Right lung (tissue), 5 donors: ENCODE results near the gene CEP112. TPM values are rescaled to one million over a fixed set of nuclear protein-coding genes. Genes with fewer than 3 reads are reported as not detected.
"Not testable (repeated sequence)": the region's sequence is repeated elsewhere in the genome, so short reads cannot be mapped to it uniquely, and the experiment has no call there.

ENCODE experiments used
- DNase-seq, 2 donors: peaks; one replicate each; pipeline ENCODE4 v3.0.0-alpha.2; 2013
- polyA plus RNA-seq, 5 donors: library from polyadenylated mRNA; unstranded; fragments of 120-200 nt; gene quantifications; one replicate each; pipeline versions ENCODE4 v1.2.1 to v1.2.3, GENCODE V29; 2013; ENCODE audit warnings: inconsistent platforms in 1 of 5, low replicate concordance in 1 of 5; ENCODE audit not compliant: insufficient read length in 5 of 5, insufficient read depth in 1 of 5

CEP112 gene
- polyA plus RNA-seq, 5 donors: 12.6 to 24.4 (median 20.8) TPM

- DNase-seq: peak; percentile 30
These were observed 26.3 kb downstream of the CEP112 start for GRCh38 chr17:66165537-66166123.

- DNase-seq: not testable (repeated sequence)
These were observed 36.9 kb downstream of the CEP112 start for GRCh38 chr17:66155055-66155454.

DNA sequence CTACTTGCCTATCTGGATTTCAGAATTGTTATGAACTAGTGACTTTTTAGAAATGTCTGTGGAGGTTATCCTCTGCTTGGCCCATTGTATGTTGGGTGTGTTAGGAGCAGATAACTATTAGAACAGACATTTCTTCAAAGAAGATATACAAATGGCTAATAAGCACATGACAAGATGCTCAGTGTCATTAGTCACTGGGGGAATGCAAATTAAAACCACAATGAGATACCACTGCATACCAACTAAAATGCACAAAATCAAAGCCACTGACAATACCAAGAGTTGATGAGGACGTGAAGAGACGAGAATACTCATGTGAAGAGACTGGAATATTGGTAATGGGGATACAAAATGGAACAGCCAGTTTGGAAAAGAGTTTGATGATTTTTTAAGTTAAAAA, 39.2 kb downstream of the CEP112 start:
- DNase-seq: no peak

DNA sequence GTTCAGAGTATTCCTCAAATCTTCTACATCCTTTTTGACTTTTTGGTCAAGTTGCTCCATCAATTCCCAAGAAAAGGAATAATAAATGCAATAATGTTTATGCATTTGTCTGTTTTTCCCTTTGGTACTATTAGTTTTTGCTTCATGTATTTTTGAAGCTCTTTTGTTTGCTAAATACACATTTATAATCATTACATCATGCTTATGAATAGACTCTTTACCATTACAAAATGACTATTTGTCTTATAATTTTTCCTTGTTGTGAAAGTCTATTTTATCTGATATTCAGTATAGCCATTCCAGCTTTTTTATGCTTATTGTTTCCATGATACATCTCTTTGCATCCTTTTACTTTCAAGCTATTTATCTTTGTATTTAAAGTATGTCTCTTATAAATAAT, 41.2 kb downstream of the CEP112 start:
- DNase-seq: no peak

DNA sequence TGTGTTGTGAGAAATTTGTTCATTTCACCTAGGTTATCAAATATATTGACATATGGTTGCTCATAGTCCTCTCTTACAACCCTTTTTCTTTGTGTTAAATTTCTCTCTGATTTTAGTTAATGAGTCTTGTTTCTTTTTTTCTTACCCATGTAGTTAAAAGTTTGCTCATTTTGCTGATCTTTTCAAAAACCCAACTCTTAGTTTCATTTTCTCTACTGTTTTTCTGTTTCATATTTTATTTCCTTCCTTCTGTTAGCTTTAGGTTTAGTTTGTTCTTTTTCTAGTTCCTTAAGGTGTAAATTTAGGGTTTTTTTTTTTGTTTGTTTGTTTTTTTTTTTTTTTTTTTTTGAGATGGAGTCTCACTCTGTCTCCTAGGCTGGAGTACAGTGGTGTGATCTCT, 42.4 kb downstream of the CEP112 start:
- no peak for DNase-seq

DNA sequence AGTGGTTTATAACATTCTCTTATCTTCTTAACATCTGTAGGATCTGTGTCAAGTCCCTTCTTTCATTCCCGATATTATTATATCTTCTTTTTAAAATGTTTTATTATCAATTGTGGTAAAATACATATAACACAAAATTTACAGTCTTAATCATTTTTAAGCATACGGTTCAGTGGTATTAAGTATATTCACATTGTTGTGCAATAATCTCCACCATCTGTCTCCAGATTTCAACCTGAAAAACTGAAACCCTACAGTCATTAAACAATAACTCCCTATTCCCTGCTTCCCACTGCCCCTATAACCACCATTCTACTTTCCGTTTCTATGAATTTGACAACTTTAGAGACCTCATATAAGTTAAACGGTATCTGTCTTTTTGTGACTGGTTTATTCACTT, 45.5 kb downstream of the CEP112 start:
- DNase-seq: no peak

DNA sequence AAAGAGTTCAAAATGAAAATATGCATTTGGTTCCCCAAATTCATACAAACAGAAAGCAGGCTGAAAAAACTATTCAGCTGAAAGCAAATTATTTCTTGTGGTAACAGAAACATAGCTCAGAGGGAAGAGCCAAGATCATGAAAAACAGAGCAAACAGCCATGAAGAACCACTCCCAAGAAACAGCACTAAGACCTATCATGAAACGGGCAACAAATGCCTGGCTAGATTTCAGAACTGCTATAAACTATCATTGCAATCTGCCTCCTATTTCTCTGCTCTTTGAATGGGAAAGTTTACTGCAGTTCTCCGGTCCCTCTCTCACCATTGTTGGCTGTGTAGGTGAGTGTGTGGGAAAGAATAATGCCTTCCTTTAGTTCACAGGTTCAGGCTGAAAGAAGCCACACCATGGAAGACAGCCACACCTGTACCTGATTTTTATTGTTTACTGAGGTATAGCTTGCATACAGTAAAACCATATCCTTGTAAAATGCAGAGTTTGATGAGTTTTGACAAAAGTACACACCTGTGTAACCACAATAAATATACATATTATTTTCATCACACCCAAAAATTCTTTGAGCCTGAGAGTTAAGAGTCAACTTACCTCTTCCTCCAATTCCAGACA, 48.2 kb downstream of the CEP112 start:
- DNase-seq: no peak

DNA sequence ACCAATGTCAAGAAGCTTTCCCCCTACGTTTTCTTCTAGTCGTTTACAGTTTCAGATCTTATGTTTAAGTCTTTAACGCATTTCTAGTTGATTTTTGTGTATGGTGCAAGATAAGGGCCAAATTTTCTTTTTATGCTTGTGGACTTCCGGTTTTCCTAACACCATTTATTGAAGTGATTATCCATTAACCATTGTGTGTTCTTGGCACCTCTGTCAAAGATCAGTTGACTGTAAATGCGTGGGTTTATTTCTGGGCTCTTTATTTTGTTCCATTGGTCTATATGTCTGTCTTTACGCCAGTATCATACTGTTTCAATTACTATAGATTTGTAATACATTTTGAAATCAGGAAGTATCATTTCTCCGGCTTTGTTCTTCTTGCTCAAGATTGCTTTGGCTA, 49.5 kb downstream of the CEP112 start:
- no peak for DNase-seq

DNA sequence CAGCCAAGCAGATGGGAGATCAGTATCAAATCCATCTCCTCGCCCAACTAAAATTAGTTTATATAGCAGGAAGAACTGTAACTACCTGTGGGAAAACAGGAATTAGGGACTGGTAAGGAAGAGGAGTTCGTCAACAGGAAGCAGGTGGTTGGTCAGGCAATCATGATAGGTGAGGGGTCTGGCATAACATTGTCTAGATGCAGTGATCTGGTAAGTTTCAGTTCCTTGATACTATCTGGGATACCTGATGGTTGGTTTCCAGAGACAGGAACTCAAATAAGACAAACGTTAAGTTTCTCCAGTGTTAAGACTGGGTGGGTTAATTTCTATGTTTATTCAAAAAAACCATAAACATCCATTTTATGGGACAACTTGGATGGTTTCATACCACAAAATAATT, 53.8 kb downstream of the CEP112 start:
- no peak for DNase-seq

DNA sequence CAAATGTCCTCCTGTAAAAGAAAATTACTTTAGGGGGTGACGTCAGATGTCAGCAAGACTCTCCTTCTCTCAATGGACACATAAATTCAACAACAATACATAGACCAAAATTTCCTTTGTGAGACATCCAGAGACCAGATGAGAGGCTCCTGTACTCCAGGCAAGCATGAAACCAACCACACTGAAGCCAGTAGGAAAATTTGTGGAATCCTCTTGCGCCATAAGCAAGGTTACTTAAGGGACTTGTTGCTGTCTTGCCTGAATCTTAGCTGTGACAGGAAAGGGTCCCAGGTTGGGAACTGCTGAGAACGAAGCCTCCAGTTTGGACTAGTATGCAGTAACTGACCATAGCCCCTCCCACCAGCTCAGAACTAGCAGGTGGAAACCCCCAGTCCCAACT, 56.0 kb downstream of the CEP112 start:
- no peak for DNase-seq

DNA sequence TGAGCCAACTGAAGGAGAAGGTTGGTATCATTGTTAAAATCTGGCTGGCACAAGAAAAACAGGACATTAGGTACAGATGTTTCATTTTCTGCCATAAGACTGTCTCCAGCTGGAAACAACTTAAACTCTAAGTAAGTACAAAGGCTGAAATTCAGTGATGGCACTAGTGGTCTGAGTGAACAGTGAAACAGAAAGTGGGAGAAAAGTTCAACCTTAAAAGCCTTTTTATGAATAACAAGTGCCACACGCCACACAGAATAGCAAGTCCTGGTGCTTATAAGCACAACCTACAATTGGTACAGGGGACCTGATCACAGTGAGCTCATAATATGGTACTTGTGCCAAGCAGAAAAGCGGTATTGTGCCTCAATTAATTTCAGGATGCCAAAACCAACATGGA, 56.7 kb downstream of the CEP112 start:
- no peak for DNase-seq

GRCh38 chr17:66129759-66130158, 62.2 kb downstream of the CEP112 start:
- DNase-seq: no peak

GRCh38 chr17:66126231-66126630, 65.7 kb downstream of the CEP112 start:
- DNase-seq: no peak

DNA sequence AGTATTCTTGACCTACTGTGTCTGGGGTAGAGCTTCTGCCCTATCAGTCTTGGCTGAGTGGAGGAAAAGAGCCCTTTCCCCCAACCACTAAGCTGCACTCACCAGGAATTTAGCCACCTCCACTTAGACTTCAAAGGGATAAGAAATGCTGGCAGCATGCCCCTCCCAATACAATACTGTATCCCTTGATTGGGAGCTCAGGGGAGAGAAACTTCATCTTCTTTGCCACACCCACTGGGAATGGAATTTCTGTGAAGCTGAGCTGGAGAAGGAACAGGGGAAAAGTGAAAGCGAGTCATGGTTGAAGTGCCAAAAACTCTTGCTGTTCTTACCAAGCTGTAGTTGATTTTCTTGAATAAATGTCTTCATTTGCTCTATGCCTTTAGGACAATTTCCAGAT, 68.8 kb downstream of the CEP112 start:
- no peak for DNase-seq

DNA sequence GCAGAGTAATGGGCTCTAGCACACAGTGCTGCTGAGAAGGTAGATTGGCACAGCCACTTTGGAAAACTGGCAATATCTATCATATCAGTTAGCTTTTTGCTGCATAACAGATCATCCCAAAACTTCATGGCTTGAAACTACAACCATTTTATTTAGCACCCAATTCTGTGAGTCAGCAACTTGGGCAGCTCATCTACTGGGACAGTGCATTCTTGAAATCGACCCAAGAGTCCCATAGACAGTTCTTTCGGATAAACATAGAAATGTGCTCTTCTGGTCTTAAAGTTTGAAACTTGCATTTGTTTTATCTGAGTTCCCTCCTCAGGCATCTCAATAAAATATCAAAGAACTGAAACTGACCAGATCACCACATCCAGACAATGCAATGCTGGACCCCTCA, 76.7 kb downstream of the CEP112 start:
- DNase-seq: no peak

- DNase-seq: no peak
These were observed 77.3 kb downstream of the CEP112 start for GRCh38 chr17:66114609-66115008.

DNA sequence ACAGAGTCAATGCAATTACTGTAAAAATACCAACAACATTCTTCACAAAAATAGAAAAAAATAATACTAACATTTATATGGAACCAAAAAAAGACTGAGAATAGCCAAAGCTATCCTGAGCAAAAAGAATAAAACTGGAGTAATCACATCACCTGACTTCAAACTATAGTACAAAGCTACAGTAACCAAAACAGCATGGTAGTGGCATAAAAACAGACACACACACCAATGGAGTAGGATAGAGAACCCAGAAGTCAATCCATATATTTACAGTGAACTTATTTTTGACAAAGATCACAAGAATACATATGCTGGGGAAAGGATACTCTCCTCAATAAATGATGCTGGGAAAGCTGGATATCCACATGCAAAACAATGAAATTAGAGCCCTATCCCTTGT, 84.2 kb downstream of the CEP112 start:
- no peak for DNase-seq

GRCh38 chr17:66098040-66098439, 93.9 kb downstream of the CEP112 start:
- no peak for DNase-seq

DNA sequence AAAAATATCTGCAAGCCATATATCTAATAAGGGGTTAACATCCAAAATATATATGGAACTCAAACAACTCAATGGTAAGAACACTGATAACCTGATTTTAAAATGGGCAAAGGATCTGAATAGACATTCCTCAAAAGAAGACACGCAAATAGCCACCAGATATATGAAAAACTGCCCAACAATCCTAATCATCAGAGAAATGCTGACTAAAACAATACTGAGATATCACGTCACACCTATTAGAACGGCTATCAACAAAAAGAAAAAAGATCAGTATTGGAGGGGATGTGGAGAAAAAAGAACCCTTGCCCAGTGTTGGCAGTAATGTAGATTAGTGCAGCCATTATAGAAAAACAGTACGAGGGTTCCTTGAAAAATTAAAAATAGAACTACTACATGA, 97.2 kb downstream of the CEP112 start:
- DNase-seq: no peak

DNA sequence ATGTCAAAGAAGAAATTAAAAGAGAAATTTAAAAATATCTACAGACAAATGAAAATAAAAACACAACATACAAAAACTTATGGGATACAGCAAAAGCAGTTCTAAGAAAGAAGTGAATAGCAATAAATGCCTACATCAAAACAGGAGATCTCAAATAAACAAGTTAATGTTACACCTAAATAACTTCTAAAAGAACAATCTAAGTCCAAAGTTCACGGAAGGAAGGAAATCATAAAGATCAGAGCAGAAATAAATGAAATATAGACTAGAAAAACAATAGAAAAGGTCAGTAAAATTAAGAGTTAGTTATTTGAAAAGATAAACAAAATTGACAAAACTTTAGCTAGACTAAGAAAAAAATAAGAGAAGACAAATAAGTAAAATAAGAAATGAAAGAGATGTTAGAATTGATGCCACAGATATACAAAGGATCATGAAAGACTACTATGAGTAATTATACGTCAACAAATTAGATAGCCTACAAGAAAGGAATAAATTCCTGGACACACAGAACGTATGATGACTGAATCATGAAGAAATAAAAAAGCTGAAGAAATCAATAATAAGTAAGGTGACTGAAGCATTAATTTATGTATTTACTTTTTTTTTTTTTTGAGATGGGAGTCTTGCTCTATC, 100.4 kb downstream of the CEP112 start:
- DNase-seq: no peak

DNA sequence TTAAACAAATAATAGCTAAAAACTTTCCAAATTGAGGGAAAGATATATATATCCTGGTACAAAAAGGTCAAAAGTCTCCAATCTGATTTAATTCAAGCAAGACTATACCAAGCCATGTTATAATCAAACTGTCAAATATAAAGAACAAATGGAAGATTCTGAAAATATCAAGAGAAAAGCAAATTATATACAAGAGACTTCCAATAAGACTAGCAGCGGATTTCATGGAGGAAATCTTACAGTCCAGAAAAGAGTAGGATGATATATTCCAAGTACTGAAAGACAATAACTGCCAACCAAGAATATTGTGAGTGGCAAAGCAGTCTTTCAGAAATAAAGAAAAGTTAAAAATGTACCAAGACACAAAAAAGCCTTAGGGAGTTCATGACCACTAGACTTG, 102.2 kb downstream of the CEP112 start:
- no peak for DNase-seq

DNA sequence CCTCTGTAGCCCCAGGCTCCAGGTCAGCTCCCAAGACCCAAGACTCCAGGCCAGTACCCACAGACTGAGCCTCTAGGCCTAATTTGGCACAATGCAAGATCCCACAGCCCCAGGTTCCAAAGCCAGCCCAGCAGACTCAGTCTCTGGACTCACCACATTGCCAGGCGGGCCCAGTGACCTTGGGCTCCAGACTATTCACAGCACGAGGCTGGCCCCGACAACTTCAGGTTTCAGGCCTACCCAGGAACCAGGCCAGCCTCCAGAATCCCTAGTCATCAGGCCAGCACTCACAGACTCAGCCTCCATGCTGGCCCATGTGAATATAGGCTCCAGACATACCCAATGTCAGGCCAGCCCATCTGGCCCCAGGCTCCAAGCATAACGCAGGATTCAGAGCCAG, 103.8 kb downstream of the CEP112 start:
- no peak for DNase-seq

GRCh38 chr17:66087073-66087472, 104.9 kb downstream of the CEP112 start:
- DNase-seq: no peak

DNA sequence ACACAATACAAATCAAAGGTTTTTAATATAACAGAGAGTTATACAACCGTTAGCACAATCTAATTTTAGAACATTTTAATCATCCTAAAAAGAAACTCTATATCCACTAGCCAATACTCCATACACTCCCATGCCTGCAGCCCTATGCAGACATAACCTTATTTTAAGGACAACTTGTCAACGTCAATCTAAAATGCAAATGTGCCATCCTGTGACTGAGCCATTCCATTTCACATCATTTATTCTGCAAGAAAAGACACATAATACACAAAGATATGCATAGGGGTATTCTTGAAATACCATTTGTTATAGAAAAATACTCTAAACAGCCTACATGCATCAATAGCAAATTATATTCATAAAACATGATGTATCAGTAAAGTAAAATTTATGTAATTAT, 106.7 kb downstream of the CEP112 start:
- DNase-seq: no peak
